Peyer's patch (tissue), 4 donors: ENCODE measurements around the gene PPP1R8. TPM values are rescaled to one million over a fixed set of nuclear protein-coding genes. Genes with fewer than 3 reads are reported as not detected.
"Not testable (repeated sequence)": the region's sequence is repeated elsewhere in the genome, so short reads cannot be mapped to it uniquely, and the experiment has no call there.

Experiments
- DNase-seq, 3 donors: peaks; one replicate each; pipeline ENCODE4 v3.0.0-alpha.2; 2017 to 2019
- H3K27ac ChIP-seq, 4 donors: fragments of 200-600 bp; sonication (generic); one replicate each; pipeline ENCODE4 v1.5.1; 2016 to 2019
- H3K27me3 ChIP-seq, 2 donors: fragments of 200-600 bp; sonication (generic); one replicate each; pipeline ENCODE4 v1.5.1; 2019
- H3K36me3 ChIP-seq, 3 donors: fragments of 200-600 bp; sonication (generic); one replicate each; pipeline ENCODE4 v1.5.1; 2016 to 2019
- H3K4me1 ChIP-seq, 4 donors: fragments of 200-600 bp; sonication (generic); one replicate each; pipeline ENCODE4 v1.5.1; 2016 to 2019
- H3K4me3 ChIP-seq, 4 donors: fragments of 200-600 bp; sonication (generic); 1 replicate in 3 of 4; 2 replicates in 1 of 4; pipeline ENCODE4 v1.5.1; 2016 to 2019; ENCODE audit warnings: mild to moderate bottlenecking in 1 of 4
- H3K9me3 ChIP-seq, 4 donors: fragments of 200-600 bp; sonication (generic); one replicate each; pipeline ENCODE4 v1.5.1; 2016 to 2019; ENCODE audit warnings: mild to moderate bottlenecking in 1 of 4
- POLR2A ChIP-seq, 2 donors: fragments of 450-650 bp; IDR thresholded peaks; one replicate each; pipeline ENCODE4 v1.5.1; 2017; ENCODE audit warnings: antibody characterized with exemption in 2 of 2, mild to moderate bottlenecking in 2 of 2, moderate library complexity in 2 of 2
- total RNA-seq, 4 donors: library from RNA; depleted of rRNA; stranded (reverse); fragments of >200 nt; gene quantifications; one replicate each; pipeline ENCODE4 v1.1.0, GENCODE V29; 2016
- TF ChIP-seq, protein P1 (sequence below), 6 experiments: fragments of 450-650 bp in 4 of 6; fragments of 200-600 bp in 2 of 6; sonication (generic) in 1 of 6; IDR thresholded peaks; one replicate each; pipeline ENCODE4 v1.5.1; 2017 to 2019; ENCODE audit warnings: antibody characterized with exemption in 6 of 6, mild to moderate bottlenecking in 3 of 6, moderate library complexity in 1 of 6

Gene PPP1R8
- total RNA-seq, 4 donors from 2014 or later: 19.1 to 82.5 (median 27.0) TPM

DNA sequence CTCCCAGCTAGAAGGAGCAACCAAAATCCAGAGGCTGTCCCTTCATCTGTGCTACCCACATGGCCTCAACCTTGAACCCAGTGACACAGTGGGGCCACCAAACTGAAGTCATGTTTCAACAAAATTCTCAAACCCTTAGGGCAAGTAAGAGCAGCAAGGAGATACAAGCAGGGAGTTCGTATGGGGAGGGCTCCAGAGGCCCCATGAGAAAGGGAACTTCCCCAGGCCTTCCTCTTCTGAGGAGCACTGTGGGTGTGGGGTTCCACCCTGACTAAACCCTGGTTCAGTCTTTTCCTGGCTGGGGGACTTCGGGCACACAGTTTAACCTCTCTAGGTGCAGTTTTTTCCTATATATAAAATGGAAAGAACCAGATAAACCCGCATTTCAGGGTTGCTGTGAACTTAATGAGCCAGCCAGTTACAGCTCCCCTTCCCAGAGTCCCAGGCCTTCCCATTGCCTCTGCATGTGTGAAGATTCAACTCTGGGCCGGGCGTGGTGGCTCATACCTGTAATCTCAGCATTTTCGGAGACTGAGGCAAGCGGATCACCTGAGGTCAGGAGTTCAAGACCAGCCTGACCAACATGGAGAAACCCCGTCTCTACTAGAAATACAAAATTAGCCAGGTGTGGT is 33.8 kb downstream of the PPP1R8 start:
- DNase-seq: peak in 1 of 3 donors; percentile 13
- Histone ChIP-seq H3K9me3 (no peaks in the 10 kb centered on the region), H3K27me3 (no peaks in the 10 kb centered on the region), H3K36me3 (no peaks in the 10 kb centered on the region), H3K27ac (peak overlapping the region; percentile 46 to 72 (median 61)), H3K4me3 (no peak overlapping the region), H3K4me1 (peaks cover 0 to 26% (median 14%) of the 10 kb centered on the region in 4 donors)
- no peak for TF ChIP-seq POLR2A (IDR thresholded peaks at IDR 0.05)
- TF ChIP-seq, protein P1, sequence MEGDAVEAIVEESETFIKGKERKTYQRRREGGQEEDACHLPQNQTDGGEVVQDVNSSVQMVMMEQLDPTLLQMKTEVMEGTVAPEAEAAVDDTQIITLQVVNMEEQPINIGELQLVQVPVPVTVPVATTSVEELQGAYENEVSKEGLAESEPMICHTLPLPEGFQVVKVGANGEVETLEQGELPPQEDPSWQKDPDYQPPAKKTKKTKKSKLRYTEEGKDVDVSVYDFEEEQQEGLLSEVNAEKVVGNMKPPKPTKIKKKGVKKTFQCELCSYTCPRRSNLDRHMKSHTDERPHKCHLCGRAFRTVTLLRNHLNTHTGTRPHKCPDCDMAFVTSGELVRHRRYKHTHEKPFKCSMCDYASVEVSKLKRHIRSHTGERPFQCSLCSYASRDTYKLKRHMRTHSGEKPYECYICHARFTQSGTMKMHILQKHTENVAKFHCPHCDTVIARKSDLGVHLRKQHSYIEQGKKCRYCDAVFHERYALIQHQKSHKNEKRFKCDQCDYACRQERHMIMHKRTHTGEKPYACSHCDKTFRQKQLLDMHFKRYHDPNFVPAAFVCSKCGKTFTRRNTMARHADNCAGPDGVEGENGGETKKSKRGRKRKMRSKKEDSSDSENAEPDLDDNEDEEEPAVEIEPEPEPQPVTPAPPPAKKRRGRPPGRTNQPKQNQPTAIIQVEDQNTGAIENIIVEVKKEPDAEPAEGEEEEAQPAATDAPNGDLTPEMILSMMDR (IDR thresholded peaks at IDR 0.05): no peak

DNA sequence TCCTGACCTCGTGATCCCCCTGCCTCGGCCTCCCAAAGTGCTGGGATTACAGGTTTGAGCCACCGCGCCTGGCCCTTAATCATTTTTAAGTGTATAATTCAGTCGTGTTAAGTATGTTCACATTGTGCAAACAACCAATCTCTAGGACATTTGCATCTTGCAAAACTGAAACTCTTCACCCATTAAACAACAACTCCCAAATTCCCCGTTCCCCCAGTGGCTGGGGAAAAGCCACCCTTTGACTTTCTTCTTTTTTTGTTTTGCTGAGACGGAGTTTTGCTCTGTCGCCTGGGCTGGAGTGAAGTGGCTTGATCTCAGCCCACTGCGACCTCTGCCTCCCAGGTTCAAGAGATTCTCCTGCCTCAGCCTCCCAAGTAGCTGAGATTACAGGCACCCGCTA is 35.2 kb downstream of the PPP1R8 start:
- TF ChIP-seq POLR2A (IDR thresholded peaks at IDR 0.05): no peak
- TF ChIP-seq, protein P1 (IDR thresholded peaks at IDR 0.05): no peak

DNA sequence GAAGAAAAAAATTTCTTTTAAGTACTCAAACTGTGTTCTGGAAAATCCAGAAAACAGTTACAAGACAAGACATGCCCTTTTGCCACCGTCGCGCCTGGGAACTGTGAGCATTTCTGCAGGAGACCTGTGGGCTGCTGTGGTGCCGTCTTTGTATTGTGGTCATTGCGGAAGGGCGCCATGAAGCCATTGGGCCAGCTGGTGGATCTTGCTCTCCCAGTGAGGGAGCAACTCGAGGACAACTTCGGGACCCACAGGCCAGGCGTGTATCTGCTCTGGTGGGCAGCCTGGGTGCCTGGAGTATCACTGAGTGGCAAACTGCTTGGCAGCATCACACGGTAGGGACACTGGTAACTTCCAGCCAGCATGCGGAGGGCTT is 38.0 kb downstream of the PPP1R8 start:
- Histone ChIP-seq H3K27me3 (no peaks in the 10 kb centered on the region), H3K36me3 (no peaks in the 10 kb centered on the region), H3K4me3 (no peak overlapping the region), H3K27ac (peak overlapping the region; percentile 62 to 87 (median 72)), H3K4me1 (peaks cover 0 to 25% (median 14%) of the 10 kb centered on the region in 4 donors), H3K9me3 (no peaks in the 10 kb centered on the region)
- TF ChIP-seq, protein P1 (IDR thresholded peaks at IDR 0.05): no peak
- no peak for TF ChIP-seq POLR2A (IDR thresholded peaks at IDR 0.05)
- peak in 2 of 3 donors; percentile 25 to 43 for DNase-seq

More for the DNA sequence above, 35.2 kb downstream of the PPP1R8 start:
- Histone ChIP-seq H3K27ac (peak overlapping the region in 1 of 4 donors; percentile 42), H3K9me3 (no peaks in the 10 kb centered on the region), H3K4me3 (no peak overlapping the region), H3K4me1 (peaks cover 0 to 32% (median 17%) of the 10 kb centered on the region in 4 donors), H3K27me3 (no peaks in the 10 kb centered on the region), H3K36me3 (no peaks in the 10 kb centered on the region)
- DNase-seq: no peak

DNA sequence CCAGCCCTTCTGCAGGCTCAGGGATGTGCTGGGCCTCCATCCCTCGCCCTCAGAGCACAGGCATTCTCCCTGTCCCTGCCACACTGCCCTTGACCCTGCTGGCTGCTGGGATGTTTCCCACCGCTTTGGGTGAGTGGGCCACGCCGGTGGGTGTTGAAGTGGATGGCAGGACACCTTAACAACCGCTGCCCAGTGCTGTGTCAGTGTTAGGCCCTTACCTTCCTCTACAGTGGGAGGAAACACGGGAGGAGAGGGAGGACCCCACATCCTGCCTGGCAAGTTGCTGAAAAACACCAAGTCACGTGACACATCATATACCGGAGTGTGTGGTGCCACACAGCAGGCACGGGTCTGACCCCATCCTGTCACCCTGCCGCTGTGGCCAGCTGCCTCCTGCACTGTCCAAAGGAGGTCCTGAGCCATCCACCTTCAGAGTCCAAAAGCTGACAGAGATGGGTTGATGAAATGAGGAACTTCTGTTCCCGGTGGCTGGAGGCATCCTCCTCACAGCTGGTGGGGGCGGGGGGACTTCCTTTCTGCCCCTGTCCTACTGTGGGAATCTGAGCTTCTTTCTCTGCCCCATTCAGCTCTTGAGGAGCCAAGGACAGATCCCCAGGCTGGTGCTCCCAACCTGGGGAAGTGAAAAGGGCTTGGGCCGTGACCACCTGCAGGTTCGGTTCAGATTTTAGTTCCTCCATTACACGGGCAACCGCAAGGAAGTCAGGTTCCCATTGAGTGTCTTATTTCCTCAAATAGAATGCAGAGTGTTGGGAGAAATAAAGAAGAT is 38.5 kb downstream of the PPP1R8 start:
- Histone ChIP-seq H3K27me3 (no peaks in the 10 kb centered on the region), H3K4me1 (peaks cover 0 to 20% (median 12%) of the 10 kb centered on the region in 4 donors), H3K36me3 (no peaks in the 10 kb centered on the region), H3K9me3 (no peaks in the 10 kb centered on the region), H3K27ac (peak overlapping the region; percentile 62 to 87 (median 72)), H3K4me3 (peak overlapping the region in 1 of 4 donors; percentile 29)
- peak; percentile 54 to 89 (median 80) for DNase-seq
- no peak for TF ChIP-seq POLR2A (IDR thresholded peaks at IDR 0.05)
- TF ChIP-seq, protein P1 (IDR thresholded peaks at IDR 0.05): no peak

DNA sequence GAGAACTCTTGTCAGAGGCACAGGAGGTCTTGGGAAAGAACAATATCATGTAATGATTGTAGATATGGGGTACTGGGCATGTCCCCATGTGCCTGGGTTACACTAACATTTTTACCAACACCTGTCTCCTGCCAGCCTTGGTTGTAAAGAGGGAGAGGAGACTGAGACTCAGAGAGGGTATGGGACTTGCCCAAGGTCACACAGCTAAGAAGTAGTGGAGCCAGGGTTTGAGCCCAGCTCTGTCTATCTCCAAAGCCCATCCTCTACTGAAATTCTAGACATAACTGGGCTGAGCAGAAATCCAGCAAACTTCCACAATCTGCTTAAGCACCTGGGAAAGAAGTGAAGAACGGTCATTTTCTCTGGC is 39.1 kb downstream of the PPP1R8 start:
- Histone ChIP-seq H3K27ac (peak overlapping the region; percentile 62 to 87 (median 72)), H3K4me1 (peaks cover 0 to 16% (median 12%) of the 10 kb centered on the region in 4 donors), H3K9me3 (no peaks in the 10 kb centered on the region), H3K4me3 (peak overlapping the region in 1 of 4 donors; percentile 29), H3K27me3 (no peaks in the 10 kb centered on the region), H3K36me3 (no peaks in the 10 kb centered on the region)
- TF ChIP-seq, protein P1 (IDR thresholded peaks at IDR 0.05): no peak
- TF ChIP-seq POLR2A (IDR thresholded peaks at IDR 0.05): no peak
- DNase-seq: peak in 1 of 3 donors; percentile 15

DNA sequence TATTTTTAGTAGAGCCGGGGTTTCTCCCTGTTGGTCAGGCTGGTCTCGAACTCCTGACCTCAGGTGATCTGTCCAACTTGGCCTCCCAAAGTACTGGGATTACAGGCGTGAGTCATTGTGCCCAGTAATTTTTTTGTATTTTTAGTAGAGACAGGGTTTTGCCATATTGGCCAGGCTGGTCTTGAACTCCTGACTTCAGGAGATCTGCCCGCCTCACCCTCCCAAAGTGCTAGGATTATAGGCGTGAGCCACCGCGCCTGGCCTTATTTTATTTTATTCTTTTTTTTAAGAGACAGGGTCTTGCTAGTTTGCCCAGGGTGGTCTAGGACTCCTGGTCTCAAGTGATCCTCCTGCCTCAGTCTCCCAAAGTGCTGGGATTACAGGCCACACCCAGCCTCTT is 40.5 kb downstream of the PPP1R8 start:
- not testable (repeated sequence) for H3K27ac ChIP-seq, H3K9me3 ChIP-seq, H3K27me3 ChIP-seq, H3K4me3 ChIP-seq, H3K36me3 ChIP-seq
- peaks cover 0 to 26% (median 14%) of the 10 kb centered on the region in 4 donors for H3K4me1 ChIP-seq
- peak in 2 of 3 donors; percentile 3 to 10 for DNase-seq
